Ishikawa (cell line): ENCODE data around the gene RANBP17.
A peak's percentile ranks its signal among the peaks of the same experiment; 100 is the strongest.

ENCODE experiments used
- CEBPB ChIP-seq: IDR thresholded peaks from 2 replicates; pipeline ENCODE4 v1.6.1; 2012
- CREB1 ChIP-seq: IDR thresholded peaks from 2 replicates; pipeline ENCODE4 v1.6.1; 2012; ENCODE audit warnings: low read depth
- EGR1 ChIP-seq: IDR thresholded peaks from 2 replicates; pipeline ENCODE4 v1.6.1; 2012
- EP300 ChIP-seq: IDR thresholded peaks from 2 replicates; pipeline ENCODE4 v1.6.1; 2012; ENCODE audit warnings: borderline replicate concordance
- FOXM1 ChIP-seq: IDR thresholded peaks from 2 replicates; pipeline ENCODE4 v1.6.1; 2012; ENCODE audit warnings: low read depth, borderline replicate concordance
- NFIC ChIP-seq: IDR thresholded peaks from 2 replicates; pipeline ENCODE4 v1.6.1; 2012
- RAD21 ChIP-seq: IDR thresholded peaks from 2 replicates; pipeline ENCODE4 v1.6.1; 2012; ENCODE audit warnings: low read depth
- TAF1 ChIP-seq: IDR thresholded peaks from 2 replicates; pipeline ENCODE4 v1.6.1; 2012; ENCODE audit warnings: low read depth, mild to moderate bottlenecking
- TCF12 ChIP-seq: IDR thresholded peaks from 2 replicates; pipeline ENCODE4 v1.6.1; 2012; ENCODE audit warnings: low read depth
- TEAD4 ChIP-seq: IDR thresholded peaks from 2 replicates; pipeline ENCODE4 v1.6.1; 2012
- YY1 ChIP-seq: IDR thresholded peaks from 2 replicates; pipeline ENCODE4 v1.6.1; 2012; ENCODE audit warnings: low read depth
- ZBTB7A ChIP-seq: IDR thresholded peaks from 2 replicates; pipeline ENCODE4 v1.6.1; 2012; ENCODE audit warnings: low read depth
- TF ChIP-seq, protein P1 (sequence below): IDR thresholded peaks from 2 replicates; pipeline ENCODE4 v1.6.1; 2012; ENCODE audit warnings: low read depth, mild to moderate bottlenecking
- TF ChIP-seq, protein P2 (sequence below): IDR thresholded peaks from 2 replicates; pipeline ENCODE4 v1.6.1; 2012
- TF ChIP-seq, protein P3 (sequence below): IDR thresholded peaks from 2 replicates; pipeline ENCODE4 v1.6.1; 2012

RANBP17 gene

DNA sequence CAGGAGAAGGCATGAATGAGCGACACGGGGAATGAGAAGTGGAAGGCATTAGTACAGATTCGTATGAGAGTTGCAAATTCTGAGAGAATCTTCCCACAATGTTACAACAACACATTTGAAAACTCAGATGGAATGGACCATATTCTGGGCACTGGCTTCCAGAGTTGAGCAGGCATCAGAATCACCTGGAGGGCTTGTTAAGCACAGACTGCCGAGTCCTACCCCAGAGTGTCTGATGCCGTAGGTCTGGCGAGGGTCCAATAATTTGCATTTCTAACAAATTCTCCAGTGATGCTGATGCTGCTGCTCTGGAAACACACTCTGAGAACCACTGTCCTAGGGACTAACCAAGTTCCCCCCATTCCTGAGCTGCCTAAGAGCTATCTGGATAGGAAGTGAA lies 444.3 kb downstream of the RANBP17 start:
- TF ChIP-seq TEAD4 (no peak), YY1 (no peak), RAD21 (no peak)
- TF ChIP-seq, protein P1, sequence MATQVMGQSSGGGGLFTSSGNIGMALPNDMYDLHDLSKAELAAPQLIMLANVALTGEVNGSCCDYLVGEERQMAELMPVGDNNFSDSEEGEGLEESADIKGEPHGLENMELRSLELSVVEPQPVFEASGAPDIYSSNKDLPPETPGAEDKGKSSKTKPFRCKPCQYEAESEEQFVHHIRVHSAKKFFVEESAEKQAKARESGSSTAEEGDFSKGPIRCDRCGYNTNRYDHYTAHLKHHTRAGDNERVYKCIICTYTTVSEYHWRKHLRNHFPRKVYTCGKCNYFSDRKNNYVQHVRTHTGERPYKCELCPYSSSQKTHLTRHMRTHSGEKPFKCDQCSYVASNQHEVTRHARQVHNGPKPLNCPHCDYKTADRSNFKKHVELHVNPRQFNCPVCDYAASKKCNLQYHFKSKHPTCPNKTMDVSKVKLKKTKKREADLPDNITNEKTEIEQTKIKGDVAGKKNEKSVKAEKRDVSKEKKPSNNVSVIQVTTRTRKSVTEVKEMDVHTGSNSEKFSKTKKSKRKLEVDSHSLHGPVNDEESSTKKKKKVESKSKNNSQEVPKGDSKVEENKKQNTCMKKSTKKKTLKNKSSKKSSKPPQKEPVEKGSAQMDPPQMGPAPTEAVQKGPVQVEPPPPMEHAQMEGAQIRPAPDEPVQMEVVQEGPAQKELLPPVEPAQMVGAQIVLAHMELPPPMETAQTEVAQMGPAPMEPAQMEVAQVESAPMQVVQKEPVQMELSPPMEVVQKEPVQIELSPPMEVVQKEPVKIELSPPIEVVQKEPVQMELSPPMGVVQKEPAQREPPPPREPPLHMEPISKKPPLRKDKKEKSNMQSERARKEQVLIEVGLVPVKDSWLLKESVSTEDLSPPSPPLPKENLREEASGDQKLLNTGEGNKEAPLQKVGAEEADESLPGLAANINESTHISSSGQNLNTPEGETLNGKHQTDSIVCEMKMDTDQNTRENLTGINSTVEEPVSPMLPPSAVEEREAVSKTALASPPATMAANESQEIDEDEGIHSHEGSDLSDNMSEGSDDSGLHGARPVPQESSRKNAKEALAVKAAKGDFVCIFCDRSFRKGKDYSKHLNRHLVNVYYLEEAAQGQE, result no peak

DNA sequence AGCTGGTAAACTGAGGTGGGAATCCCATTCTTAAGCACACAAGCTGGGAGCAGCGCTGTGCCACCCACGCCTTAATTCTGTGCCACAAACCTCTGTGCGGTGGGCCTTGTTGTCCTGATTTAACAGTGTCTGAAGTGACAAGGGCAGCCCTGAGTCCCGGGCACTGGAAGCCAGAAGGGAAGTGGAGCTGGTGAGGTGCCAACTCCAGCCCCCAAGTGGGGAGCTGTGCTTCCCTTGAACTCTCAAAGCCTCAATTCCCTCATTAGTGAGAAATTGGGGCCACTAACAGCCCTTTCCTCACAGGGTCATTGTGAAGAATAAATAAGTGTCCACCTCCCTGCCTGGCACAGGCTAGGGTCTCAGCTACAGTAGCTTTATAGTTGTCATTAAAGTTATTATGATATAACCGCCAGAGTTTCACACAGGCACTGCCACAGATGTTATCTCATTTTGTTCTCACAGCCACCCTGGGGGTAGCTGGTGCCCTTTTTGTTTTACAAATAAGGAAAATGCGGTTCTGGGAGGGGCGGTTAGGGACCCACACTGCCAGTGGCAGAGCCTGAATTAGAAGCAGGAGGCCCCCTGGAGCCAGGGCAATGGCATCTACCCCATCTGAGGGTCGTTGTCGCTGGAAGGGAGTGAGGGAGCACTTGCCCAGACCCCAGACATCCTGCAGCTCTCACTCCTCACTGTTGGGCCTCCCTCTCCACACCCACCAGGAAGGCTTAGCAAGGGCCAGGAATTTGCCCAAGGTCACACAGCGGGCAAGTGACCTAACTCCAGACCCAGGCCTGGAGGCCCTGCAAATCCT lies 445.2 kb downstream of the RANBP17 start:
- TF ChIP-seq FOXM1 (no peak), TAF1 (no peak), YY1 (no peak), ZBTB7A (no peak), TEAD4 (no peak), EP300 (no peak), TCF12 (no peak), CEBPB (no peak)
- TF ChIP-seq, protein P1, result no peak
- TF ChIP-seq, protein P2, sequence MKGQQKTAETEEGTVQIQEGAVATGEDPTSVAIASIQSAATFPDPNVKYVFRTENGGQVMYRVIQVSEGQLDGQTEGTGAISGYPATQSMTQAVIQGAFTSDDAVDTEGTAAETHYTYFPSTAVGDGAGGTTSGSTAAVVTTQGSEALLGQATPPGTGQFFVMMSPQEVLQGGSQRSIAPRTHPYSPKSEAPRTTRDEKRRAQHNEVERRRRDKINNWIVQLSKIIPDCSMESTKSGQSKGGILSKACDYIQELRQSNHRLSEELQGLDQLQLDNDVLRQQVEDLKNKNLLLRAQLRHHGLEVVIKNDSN, result no peak
- TF ChIP-seq, protein P3, sequence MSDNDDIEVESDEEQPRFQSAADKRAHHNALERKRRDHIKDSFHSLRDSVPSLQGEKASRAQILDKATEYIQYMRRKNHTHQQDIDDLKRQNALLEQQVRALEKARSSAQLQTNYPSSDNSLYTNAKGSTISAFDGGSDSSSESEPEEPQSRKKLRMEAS, result no peak

DNA sequence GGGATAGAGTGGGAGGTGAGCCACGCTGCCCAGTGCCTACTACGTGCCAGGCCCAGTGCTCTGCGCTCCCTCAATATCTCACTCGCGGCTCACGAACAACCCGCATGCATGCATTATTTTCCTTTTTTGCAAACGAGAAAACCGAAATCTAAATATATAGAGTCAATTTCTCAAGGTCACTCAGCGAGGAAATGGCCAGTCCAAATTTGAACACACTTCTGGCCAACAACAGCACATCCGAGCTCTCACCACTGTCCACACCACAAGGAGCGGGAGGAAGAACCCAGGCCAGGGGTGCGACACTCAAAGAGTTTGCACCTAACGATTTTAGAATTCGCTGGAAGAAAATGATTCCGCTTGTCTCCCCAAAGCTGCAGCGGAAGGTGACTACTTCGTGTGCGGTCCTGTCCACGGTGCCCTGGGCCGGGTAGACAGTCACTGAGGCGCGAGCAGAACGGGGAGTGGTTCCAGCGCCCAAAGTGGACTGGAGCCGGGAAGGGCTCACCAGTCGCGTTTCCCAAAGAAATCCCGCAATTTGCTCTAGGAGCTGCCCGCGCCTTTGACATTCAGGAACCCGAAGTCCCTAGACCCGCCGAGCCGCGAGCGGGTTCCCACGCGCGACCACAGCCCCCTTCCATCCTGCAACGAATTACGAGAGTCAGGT lies 446.1 kb downstream of the RANBP17 start:
- TF ChIP-seq, protein P3, result no peak
- TF ChIP-seq, protein P1, result no peak
- TF ChIP-seq TAF1 (no peak), CEBPB (no peak)

DNA sequence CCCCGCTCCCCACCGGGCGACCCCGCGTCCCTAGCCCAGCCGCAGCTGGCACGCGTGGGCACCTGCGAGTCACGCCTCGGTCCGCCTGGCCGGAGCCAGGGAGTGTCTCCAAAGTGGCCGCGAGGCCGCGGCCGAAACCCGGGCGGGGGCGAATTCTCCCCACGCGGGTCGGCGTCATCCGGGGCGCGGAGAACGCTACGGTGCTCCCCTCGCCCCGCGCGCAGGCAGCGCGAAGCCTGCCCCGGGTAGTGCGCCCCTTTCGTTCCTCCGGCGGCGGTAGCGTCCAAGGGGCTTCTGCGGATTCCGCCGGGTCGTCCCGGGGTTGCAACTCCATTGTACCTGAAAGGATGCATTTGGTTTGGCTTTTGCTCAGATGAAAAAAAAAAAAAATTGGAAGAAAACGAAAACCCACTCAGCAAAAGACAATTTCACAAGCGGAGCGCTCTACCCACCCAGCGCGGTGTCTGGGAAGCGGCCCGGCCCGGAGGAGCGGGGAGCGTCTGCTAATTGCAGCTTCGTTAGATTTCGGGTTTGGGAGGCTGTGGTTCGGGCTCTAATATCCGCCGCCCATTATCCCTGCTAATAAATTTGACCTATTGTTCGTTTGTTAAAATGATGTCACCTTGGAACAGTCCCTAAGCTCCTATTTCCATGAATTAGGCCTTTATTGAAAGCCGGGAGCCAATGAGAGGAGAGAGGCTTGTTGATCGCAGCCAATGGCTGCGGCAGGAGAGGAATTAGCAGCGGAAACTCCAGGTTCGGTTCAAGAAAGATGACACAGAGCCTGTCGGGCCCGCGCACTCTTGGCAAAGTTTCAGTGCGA lies 446.8 kb downstream of the RANBP17 start, which contains the start of gene TLX3:
Gene TLX3, plus strand, starts transcription at position 796 of the 823 bp plus-strand sequence. CDS start 118 bp downstream, outside the sequence.
- TF ChIP-seq CEBPB (no peak), NFIC (peak; percentile 54), TCF12 (no peak; the same call in 1 of the 2 replicates), EGR1 (peak; percentile 1), EP300 (no peak), CREB1 (no peak), FOXM1 (peak; percentile 80; the same call in 1 of the 2 replicates), TAF1 (peak; percentile 49; the same call in 1 of the 2 replicates), ZBTB7A (peak; percentile 75)
- TF ChIP-seq, protein P1, result no peak
- TF ChIP-seq, protein P3, result peak; percentile 70; the same call in 1 of the 2 replicates
- TF ChIP-seq, protein P2, result no peak
